B cell (primary cell): ENCODE measurements around the gene VWA8.

Experiments
- EZH2 ChIP-seq: IDR thresholded peaks from 2 replicates; pipeline ENCODE4 v1.6.1; 2012; ENCODE audit warnings: borderline replicate concordance, low read depth, mild to moderate bottlenecking, moderate library complexity, low read length; ENCODE audit not compliant: insufficient read depth, poor library complexity, severe bottlenecking
- TF ChIP-seq, protein P1 (sequence below): fragments of 200-600 bp; IDR thresholded peaks from one replicate; pipeline ENCODE4 v1.8.0; 2022; ENCODE audit warnings: antibody characterized with exemption, mild to moderate bottlenecking

GRCh38 chr13:42000846-42001245, 39.9 kb upstream of the VWA8 start:
- TF ChIP-seq, protein P1, sequence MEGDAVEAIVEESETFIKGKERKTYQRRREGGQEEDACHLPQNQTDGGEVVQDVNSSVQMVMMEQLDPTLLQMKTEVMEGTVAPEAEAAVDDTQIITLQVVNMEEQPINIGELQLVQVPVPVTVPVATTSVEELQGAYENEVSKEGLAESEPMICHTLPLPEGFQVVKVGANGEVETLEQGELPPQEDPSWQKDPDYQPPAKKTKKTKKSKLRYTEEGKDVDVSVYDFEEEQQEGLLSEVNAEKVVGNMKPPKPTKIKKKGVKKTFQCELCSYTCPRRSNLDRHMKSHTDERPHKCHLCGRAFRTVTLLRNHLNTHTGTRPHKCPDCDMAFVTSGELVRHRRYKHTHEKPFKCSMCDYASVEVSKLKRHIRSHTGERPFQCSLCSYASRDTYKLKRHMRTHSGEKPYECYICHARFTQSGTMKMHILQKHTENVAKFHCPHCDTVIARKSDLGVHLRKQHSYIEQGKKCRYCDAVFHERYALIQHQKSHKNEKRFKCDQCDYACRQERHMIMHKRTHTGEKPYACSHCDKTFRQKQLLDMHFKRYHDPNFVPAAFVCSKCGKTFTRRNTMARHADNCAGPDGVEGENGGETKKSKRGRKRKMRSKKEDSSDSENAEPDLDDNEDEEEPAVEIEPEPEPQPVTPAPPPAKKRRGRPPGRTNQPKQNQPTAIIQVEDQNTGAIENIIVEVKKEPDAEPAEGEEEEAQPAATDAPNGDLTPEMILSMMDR, result no peak
- TF ChIP-seq EZH2, result no peak
